IPS-15b (cell line): ENCODE results near the gene SEPTIN5.
A peak's percentile ranks its signal among the peaks of the same experiment; 100 is the strongest.

ENCODE experiments used
- H3K27me3 ChIP-seq: one replicate; pipeline ENCODE4 v1.6.1; 2013; ENCODE audit warnings: low read length; ENCODE audit not compliant: control insufficient read depth, insufficient read depth
- H3K36me3 ChIP-seq: one replicate; pipeline ENCODE4 v1.6.1; 2013; ENCODE audit warnings: low read length; ENCODE audit not compliant: control insufficient read depth, insufficient read depth
- H3K4me1 ChIP-seq: one replicate; pipeline ENCODE4 v1.6.1; 2013; ENCODE audit warnings: mild to moderate bottlenecking, low read length; ENCODE audit not compliant: control insufficient read depth, insufficient read depth
- H3K4me3 ChIP-seq: one replicate; pipeline ENCODE4 v1.5.1; 2013; ENCODE audit warnings: low read depth, low read length
- H3K9ac ChIP-seq: one replicate; pipeline ENCODE4 v1.6.1; 2013; ENCODE audit warnings: low read depth, mild to moderate bottlenecking, low read length
- H3K9me3 ChIP-seq: one replicate; pipeline ENCODE4 v1.6.1; 2013; ENCODE audit warnings: mild to moderate bottlenecking, low read length; ENCODE audit not compliant: control insufficient read depth, insufficient read depth

The SEPTIN5 gene

DNA sequence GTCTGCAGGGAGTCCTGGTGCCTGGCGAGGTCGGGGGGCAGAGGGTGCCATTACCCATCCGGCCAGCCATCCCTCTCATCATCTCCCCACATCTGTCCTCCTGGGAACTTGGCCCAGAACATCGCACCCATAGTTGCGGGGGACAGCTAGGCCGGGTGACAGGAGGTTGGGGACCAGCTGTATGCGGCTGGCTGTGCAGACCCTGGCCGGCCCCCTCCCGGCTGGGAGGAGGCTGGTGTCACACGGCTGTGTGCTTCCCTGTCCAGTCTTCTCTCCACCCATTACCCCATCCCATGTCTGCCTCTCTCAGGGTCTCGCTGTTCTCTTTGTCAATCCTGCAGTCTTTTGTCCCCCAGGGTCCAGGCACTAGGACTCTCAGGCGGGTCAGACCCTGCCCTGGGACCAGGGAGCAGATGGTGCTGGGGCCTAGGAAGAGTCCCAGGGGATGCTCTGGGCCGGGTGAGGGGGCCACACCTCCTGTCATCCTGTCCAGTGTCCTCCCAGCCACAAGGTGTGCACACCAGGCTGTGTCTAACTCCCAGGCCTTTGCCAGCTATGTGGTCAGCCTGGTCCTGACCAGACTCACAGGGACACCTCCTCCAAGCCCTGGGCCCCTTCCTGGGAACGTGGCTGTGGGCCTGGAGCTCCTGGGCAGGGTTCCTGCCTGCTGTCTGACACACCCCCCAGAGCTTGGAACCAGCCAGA, 39.8 kb downstream of the SEPTIN5 start:
- no peak overlapping the region for H3K9ac ChIP-seq
- H3K4me3 ChIP-seq = no peak overlapping the region
- H3K9me3 ChIP-seq = no peaks in the 10 kb centered on the region
- peaks cover 70% of the 10 kb centered on the region for H3K27me3 ChIP-seq
- peaks cover 3% of the 10 kb centered on the region for H3K36me3 ChIP-seq
- H3K4me1 ChIP-seq = peaks cover 3% of the 10 kb centered on the region

DNA sequence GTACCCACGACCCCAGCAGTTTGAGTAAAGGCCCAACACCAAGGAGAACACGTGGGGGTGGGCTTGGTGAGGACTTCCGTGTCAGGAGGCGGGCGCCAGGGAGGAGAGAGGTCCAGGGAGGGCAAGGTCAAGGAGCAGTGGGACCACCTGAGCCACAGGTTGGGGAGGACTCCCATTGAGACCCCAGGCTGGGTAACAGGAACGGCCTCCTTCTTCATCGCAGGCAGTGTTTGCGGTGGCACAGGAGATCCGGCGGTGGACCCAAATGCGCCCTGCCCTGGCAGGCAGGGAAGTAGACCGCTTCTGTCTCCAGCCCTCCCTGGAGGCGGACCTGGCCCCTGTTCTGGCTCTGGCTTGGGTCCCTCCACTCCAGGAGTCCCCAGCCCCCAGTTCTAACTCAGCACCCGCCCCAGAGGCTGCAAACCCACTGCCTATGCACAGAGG, 40.4 kb downstream of the SEPTIN5 start:
- peaks cover 3% of the 10 kb centered on the region for H3K4me1 ChIP-seq
- no peak overlapping the region for H3K9ac ChIP-seq
- H3K4me3 ChIP-seq = peak overlapping the region; percentile 18

DNA sequence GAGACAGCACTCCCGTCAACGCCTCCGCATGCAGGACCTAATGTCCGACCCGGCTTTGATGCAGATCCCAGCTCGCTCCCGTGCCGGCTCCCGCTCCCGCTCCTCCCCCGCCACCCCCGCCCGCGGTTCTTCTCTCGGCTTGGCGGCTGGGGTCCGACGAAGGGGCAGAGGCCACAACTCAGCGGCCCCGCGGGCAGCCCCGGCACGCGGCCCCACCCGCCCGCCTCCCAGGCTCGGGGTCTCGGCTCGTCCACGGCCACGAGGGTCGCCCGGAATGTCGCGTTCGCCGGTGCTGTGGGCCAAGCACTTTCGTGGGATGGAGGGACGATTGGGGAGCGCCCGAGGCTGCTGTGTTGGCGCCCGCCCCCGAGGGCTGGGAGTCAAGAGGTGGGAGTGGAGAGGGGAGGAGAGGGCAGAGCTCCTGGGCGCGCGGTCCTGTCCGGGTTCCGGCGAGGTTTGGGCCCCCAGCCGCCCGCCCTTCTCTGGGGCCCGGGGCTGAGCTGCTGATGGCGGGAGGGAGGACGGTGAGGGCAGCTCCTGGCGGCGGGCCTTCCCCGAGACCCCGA, 40.9 kb downstream of the SEPTIN5 start:
- H3K27me3 ChIP-seq = peaks cover 81% of the 10 kb centered on the region
- H3K4me1 ChIP-seq = peaks cover 3% of the 10 kb centered on the region
- peak overlapping the region; percentile 45 for H3K4me3 ChIP-seq
- no peaks in the 10 kb centered on the region for H3K9me3 ChIP-seq
- no peak overlapping the region for H3K9ac ChIP-seq
- peaks cover 3% of the 10 kb centered on the region for H3K36me3 ChIP-seq

More for the DNA sequence above, 40.4 kb downstream of the SEPTIN5 start:
- Histone ChIP-seq H3K9me3 (no peaks in the 10 kb centered on the region), H3K27me3 (peaks cover 76% of the 10 kb centered on the region), H3K36me3 (peaks cover 3% of the 10 kb centered on the region)

DNA sequence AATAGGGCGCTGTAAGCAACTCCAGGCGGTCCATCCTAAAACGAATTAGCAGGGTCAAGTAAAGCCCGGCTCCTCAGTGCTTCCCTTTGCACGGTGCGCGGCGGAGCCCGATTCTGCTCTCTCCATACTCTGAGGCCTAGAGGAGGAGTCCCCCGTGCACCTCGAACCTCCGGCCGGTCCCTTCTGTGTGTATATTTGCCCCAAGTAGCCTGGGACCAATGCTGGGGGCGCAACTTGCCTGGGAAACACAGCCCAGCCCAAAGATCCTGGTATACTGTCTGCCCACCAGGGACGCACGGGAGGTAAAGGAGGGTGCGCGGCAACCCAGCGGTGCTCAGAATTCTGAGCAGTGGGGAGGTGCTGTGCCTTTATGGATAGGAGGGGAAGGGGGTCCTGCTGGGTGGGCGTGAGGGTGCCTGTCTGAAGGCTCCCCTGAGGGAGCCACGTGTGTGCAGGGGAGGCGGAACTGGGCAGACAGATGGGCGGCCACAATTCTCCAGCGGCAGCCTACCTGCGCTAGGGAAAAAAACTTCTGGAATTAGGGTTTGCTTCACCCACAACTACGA, 41.5 kb downstream of the SEPTIN5 start:
- Histone ChIP-seq H3K4me1 (peaks cover 2% of the 10 kb centered on the region), H3K27me3 (peaks cover 82% of the 10 kb centered on the region), H3K36me3 (peaks cover 3% of the 10 kb centered on the region), H3K4me3 (peak overlapping the region; percentile 45), H3K9me3 (no peaks in the 10 kb centered on the region), H3K9ac (no peak overlapping the region)

DNA sequence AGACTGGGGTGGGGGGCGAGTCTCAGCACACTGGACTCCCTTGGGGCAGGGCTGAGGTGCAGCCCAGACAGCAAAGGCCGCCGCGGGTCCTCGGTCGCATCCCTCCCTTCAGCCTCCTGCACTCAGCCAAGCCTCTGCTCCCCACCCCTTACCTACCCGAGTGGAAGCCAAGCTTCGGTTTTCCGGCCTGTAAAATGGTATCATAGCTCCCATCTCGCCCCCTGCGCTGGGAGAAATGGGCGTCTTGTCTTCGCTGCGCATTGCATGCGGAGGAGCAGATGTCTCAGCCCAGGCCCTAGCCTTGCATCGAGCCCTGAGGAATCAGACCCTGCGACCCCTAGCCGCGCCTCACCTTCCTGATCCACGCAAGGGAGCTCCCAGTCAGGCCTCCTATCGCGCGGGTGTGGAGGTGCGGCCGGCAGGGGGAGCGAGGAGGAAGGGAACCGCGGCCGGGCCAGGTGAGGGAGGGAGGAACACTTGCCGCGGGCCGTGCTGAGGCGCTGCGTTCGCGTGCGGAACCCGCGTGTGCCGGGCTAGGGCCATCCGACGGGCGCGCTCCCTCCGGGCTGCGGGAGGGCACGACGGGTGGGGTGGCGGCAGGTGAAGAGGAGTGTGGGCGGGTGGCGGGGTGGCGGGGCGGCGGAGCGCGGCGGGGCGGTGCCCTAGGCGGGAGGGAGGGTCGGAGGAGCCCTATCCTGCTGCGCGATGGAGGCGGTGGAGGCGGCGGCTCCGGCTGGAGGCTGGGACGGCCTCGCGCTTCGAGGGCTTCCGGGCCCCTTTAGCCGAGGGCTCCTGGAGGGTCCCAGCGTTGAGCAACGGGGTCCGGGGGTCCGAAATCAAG, 42.2 kb downstream of the SEPTIN5 start:
- H3K9me3 ChIP-seq = no peaks in the 10 kb centered on the region
- peak overlapping the region; percentile 45 for H3K4me3 ChIP-seq
- H3K27me3 ChIP-seq = peaks cover 86% of the 10 kb centered on the region
- peaks cover 2% of the 10 kb centered on the region for H3K4me1 ChIP-seq
- H3K9ac ChIP-seq = no peak overlapping the region
- peaks cover 3% of the 10 kb centered on the region for H3K36me3 ChIP-seq

DNA sequence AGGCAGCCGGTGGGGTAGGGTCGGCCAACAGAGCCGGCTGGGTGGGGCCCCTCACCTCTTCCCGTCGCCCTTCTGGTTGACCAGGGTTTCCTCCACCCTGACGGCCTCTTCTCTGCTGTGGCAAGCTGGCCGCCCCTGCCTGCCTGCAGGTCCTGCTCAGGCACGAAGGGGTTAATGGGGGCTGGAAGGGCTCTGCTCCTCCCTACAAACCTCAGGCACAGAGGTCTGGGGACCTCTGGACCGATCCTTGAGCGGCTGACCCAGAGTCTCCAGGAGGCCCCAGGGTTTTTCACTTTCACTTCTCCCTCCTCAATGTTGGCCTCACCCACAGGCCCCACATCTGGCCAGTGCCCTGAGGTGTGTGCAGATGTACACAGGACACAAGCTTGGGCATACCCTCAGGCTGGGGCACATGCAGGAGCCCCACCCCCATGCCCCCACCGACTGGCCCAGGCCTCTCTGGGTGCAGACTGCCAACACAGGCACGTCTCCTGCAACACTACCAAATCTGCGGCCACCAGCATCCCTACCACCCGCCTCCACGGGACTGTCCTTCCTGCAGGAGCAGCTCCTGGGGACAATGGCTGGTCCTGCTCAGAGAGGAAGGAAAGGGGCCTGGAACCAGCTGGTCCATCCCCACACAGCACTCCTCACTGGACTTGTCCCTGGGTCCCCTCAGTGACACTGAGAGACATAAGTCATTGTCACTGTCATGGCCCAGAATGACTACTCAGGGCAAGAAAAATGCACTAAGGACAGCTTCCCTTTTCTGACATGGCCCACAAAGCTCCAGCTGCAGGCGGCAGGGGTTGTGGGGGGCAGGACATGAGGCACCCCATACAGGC, 43.1 kb downstream of the SEPTIN5 start:
- H3K4me3 ChIP-seq = no peak overlapping the region
- no peaks in the 10 kb centered on the region for H3K9me3 ChIP-seq
- H3K36me3 ChIP-seq = peaks cover 3% of the 10 kb centered on the region
- H3K9ac ChIP-seq = no peak overlapping the region
- H3K27me3 ChIP-seq = peaks cover 89% of the 10 kb centered on the region
- H3K4me1 ChIP-seq = peaks cover 2% of the 10 kb centered on the region

DNA sequence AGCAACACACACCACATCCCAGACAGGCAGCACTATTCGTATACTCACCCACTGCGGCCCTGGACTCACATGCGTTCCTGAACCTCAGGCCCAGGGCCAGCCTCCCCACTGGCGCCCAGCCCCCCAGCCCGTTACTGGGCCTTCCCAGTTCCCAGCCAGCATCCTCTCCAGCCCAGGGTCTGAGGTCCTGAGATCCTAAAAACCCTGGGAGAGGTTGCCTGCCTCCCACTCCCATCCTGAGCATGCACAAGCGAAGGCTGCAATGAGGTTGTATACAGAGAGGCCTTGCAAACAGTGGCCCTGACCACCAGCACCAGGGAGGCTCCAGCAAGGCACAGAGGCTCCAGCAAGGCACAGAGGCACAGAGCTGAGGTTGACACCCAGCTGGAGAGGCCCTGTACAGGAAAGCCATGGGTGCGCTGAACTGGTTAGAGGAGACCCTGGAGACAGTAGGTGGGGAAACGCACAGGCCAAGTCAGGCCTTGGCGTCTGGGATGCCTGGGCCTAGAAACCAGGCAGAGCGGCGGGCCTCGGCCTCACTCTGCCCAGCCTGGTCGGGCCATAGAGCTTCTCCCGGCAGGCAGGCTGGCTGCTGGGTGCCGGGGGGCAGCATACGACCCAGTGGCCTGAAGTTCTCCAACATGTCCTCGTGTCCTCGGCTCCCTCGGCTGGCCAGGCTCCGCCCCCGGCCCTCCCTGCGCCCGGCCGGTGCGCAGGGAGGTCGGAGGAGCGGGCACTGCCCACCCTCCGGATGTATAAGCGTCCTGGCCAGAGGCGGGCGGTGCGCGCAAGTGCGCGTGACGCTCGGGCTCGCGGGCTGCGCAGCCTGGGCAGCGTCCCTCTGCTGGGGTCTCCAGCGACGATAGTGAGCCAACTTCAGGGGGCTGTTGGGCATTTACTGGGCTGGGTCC, 43.9 kb downstream of the SEPTIN5 start:
- H3K9me3 ChIP-seq = no peaks in the 10 kb centered on the region
- peaks cover 3% of the 10 kb centered on the region for H3K36me3 ChIP-seq
- H3K4me1 ChIP-seq = peaks cover 2% of the 10 kb centered on the region
- no peak overlapping the region for H3K4me3 ChIP-seq
- H3K27me3 ChIP-seq = peaks cover 89% of the 10 kb centered on the region
- no peak overlapping the region for H3K9ac ChIP-seq

DNA sequence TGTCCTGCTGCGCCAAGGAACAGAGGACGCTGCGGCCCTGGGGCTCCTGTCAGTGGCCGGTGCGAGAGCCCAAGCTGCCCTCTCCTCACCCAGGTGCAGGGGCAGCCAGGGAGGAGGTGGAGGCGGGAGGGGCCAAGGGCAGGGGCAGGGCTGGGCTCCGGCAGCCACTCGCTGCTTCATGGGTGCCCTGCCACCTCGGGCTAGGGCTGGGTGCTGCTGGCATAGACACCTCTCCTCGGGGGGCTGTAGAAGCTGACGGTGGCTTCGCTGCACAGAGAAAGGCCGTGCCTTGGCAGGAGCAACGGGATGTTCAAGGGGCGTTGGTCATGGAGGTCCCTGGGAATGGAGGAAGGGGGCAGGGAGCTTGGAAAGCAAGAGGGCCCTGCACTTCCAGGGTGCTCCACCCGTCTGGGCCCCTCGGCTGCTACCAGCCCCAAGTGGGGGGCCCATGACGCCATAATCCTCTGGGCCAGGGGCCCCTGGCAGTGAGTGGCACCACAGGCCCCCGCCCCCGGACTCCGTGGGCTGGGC, 44.7 kb downstream of the SEPTIN5 start:
- H3K4me3 ChIP-seq = peak overlapping the region; percentile 8
- peaks cover 2% of the 10 kb centered on the region for H3K4me1 ChIP-seq
- no peak overlapping the region for H3K9ac ChIP-seq
- H3K27me3 ChIP-seq = peaks cover 89% of the 10 kb centered on the region
- H3K36me3 ChIP-seq = peaks cover 3% of the 10 kb centered on the region
- no peaks in the 10 kb centered on the region for H3K9me3 ChIP-seq

DNA sequence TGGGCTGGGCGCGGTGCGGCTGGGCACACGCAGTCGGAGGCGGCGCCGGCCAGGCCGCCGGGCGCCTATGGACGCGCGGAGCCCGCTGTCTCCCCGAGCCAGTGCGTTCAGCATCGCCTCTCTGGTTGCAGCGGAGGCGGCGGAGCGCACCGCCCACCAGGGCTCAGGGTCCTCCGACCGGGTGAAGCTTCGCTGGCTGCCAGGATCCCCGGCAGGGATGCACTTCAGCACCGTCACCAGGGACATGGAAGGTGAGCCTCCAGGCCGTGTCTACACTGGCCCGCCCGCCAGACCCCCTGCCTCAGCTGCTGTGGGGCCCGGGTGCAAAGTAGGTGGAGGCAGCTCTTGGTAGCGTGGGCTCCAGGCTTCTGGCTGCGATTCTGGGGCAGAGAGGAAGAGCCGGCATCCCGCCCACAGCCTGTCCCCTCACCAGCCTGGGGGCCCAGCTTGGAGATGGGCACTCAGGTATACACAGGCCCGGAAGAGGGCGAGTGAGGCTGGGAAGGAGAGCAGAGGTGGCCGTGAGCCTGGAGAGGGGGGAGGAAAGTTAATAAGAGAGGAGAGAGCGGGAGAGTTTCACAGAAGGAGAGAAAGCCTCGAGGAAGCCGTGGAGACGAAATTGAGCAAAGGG, 45.2 kb downstream of the SEPTIN5 start:
- peak overlapping the region; percentile 8 for H3K4me3 ChIP-seq
- H3K4me1 ChIP-seq = peaks cover 2% of the 10 kb centered on the region
- peaks cover 89% of the 10 kb centered on the region for H3K27me3 ChIP-seq
- peaks cover 2% of the 10 kb centered on the region for H3K36me3 ChIP-seq
- H3K9me3 ChIP-seq = no peaks in the 10 kb centered on the region
- no peak overlapping the region for H3K9ac ChIP-seq
